ENCODE results near the gene SDC4.

DNA sequence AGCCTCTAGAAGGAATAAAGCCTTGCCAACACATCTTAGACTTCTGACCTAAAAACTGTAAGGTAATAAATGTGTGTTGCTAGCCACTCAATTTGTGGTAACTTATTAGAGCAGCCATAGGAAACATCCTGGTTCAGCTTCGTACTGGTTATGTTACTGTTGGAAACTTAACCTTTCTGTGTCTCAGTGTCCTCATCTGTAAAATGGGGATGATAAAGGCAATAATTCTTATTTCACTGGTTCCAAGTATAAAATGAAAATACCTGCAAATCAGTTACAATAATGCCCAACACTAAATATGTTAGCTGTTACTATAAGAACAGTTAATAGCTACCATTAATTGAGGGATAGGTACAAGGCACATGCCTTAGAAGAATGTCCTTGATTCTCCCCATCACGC lies 55.9 kb downstream of the SDC4 start:
- no peak for TF ChIP-seq YY1 (IDR thresholded peaks at IDR 0.05)
- no peak for TF ChIP-seq SP1 (IDR thresholded peaks at IDR 0.05)
- TF ChIP-seq CTCF (IDR thresholded peaks at IDR 0.05; ENCODE audit: low read depth, low read length, missing input control), result no peak
- no peak for TF ChIP-seq NR2F2 (IDR thresholded peaks at IDR 0.05)
